Measurements from ENCODE around the gene PRICKLE2. TPM values are rescaled to one million over a fixed set of nuclear protein-coding genes. Genes with fewer than 3 reads are reported as not detected.

The PRICKLE2 gene
- polyA plus RNA-seq, 1 donor (not counting 4 experiments of a cell fraction or from before 2014, with no cell fraction given), result 7.8 TPM

DNA sequence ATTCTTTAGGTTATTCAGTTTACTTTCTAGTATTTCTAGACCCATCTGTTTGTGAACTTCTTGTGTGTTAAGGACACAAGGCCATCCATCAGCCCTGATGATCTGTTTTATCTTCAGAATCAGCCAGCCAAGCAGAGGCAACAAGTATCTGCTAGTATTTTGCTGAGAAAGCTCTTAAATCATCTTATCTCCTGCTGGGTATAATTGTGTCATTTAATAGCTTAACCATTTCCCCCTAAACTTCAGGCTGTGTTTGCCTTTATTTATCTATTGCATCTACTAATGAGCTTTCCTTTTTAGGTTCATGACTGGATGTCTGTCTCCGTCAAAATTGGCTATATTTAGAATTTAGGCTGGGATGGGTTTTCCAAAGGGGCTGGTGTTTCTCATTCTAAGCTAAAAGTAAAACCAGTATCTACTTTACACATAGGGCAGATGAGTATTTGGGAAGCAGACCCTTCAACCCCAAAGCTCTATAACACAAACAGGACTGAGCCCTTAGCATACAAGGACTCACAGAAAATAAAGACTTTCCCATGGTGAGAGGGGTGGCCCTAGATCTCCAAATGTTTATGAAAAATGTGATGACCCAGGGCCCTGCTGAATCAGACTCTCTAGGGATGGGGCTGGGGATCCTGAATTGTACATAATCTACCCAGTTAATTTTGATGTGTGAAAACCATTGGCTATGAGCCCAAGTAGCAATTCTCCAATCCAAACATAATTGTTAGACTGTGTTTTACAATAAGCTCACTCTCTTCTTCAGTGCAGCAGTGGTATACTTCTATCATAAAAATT lies 136.7 kb downstream of the PRICKLE2 start:
- TF ChIP-seq EZH2 (IDR thresholded peaks at IDR 0.05; ENCODE audit: low read length), result no peak
- TF ChIP-seq, protein P1, sequence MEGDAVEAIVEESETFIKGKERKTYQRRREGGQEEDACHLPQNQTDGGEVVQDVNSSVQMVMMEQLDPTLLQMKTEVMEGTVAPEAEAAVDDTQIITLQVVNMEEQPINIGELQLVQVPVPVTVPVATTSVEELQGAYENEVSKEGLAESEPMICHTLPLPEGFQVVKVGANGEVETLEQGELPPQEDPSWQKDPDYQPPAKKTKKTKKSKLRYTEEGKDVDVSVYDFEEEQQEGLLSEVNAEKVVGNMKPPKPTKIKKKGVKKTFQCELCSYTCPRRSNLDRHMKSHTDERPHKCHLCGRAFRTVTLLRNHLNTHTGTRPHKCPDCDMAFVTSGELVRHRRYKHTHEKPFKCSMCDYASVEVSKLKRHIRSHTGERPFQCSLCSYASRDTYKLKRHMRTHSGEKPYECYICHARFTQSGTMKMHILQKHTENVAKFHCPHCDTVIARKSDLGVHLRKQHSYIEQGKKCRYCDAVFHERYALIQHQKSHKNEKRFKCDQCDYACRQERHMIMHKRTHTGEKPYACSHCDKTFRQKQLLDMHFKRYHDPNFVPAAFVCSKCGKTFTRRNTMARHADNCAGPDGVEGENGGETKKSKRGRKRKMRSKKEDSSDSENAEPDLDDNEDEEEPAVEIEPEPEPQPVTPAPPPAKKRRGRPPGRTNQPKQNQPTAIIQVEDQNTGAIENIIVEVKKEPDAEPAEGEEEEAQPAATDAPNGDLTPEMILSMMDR (optimal IDR thresholded peaks at IDR 0.05 in 1 of 3, IDR thresholded peaks at IDR 0.05 in 1 of 3, conservative IDR thresholded peaks at IDR 0.05 in 1 of 3; ENCODE audit: extremely low read depth in 1 of 3, insufficient read depth in 2 of 3, low read length in 3 of 3), result no peak
- peak; percentile 17 for FAIRE-seq
- Histone ChIP-seq H3K9me1 (ENCODE audit: control insufficient read depth, extremely low read depth, insufficient read depth, low read length) (no peaks in the 10 kb centered on the region), H3K79me2 (ENCODE audit: control insufficient read depth, insufficient read depth, low read length) (no peaks in the 10 kb centered on the region), H3K4me3 (ENCODE audit: control insufficient read depth in 2 of 3, extremely low read depth in 1 of 3, insufficient read depth in 2 of 3, low read depth in 1 of 3, low read length in 3 of 3) (no peak overlapping the region), H3K4me1 (ENCODE audit: control insufficient read depth, extremely low read depth, insufficient read depth, low read length) (peaks cover 13% of the 10 kb centered on the region), H3K27ac (ENCODE audit: control insufficient read depth, insufficient read depth, low read length) (no peak overlapping the region), H3K9ac (ENCODE audit: control insufficient read depth, extremely low read depth, insufficient read depth, low read length) (no peak overlapping the region), H3K4me2 (ENCODE audit: control insufficient read depth, extremely low read depth, insufficient read depth, low read depth, low read length) (no peak overlapping the region), H3K36me3 (ENCODE audit: control insufficient read depth in 2 of 2, extremely low read depth in 1 of 2, insufficient read depth in 2 of 2, low read length in 2 of 2) (no peaks in the 10 kb centered on the region), H3K9me3 (ENCODE audit: control insufficient read depth, low read depth, low read length) (no peaks in the 10 kb centered on the region), H3K27me3 (ENCODE audit: control insufficient read depth, extremely low read depth, insufficient read depth, low read length) (no peaks in the 10 kb centered on the region), H2AFZ (ENCODE audit: control insufficient read depth, low read length) (no peak overlapping the region), H4K20me1 (ENCODE audit: control insufficient read depth, extremely low read depth, insufficient read depth, low read length) (no peaks in the 10 kb centered on the region)
- dilution Hi-C loops (cut with MboI; ENCODE audit: extremely low pct_ligation_motif_present, low sequenced_read_pairs), result no loop called here
- DNase-seq (ENCODE audit: low read depth, low spot score), result no peak

DNA sequence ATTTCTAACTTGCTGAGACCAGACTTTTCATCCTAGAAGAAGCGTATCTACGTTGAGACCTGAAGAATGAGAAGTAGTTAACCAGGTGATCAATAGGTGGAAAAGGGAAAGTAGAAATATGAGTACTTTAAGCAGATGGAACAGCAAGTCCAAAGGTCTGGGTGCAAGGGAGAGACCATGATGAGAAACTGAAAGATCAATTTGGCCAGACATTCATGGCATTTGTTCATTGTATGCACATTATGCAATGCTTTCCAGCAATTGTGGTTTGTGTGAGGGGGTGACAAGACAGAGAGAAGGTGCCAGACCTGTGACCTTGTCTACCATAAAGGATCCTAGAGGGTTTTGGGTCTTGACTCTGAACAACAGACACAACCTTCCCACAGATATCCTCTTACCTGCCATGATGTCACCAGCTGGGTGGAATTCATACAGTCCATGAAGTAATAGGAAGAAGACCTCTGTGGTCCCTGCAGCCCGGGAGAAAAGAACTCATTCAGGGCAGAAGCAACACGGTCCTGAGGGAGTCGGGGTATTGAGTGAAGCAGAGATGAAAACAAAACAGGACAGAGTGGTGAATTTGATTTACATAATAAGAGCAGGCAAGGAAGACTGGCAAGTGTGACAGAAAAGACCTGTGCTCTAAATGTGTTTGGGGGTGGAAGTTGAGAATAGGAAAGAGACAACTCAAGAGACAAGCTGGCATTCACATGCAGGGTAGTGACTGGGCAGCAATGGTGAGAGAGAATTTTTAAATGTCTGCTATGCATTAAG lies 138.6 kb downstream of the PRICKLE2 start:
- Histone ChIP-seq H3K79me2 (ENCODE audit: control insufficient read depth, insufficient read depth, low read length) (no peaks in the 10 kb centered on the region), H4K20me1 (ENCODE audit: control insufficient read depth, extremely low read depth, insufficient read depth, low read length) (no peaks in the 10 kb centered on the region), H3K9me3 (ENCODE audit: control insufficient read depth, low read depth, low read length) (no peaks in the 10 kb centered on the region), H3K27me3 (ENCODE audit: control insufficient read depth, extremely low read depth, insufficient read depth, low read length) (no peaks in the 10 kb centered on the region), H3K4me2 (ENCODE audit: control insufficient read depth, extremely low read depth, insufficient read depth, low read depth, low read length) (no peak overlapping the region), H3K4me1 (ENCODE audit: control insufficient read depth, extremely low read depth, insufficient read depth, low read length) (peaks cover 13% of the 10 kb centered on the region), H3K9ac (ENCODE audit: control insufficient read depth, extremely low read depth, insufficient read depth, low read length) (no peak overlapping the region), H3K9me1 (ENCODE audit: control insufficient read depth, extremely low read depth, insufficient read depth, low read length) (no peaks in the 10 kb centered on the region), H3K36me3 (ENCODE audit: control insufficient read depth in 2 of 2, extremely low read depth in 1 of 2, insufficient read depth in 2 of 2, low read length in 2 of 2) (no peaks in the 10 kb centered on the region), H2AFZ (ENCODE audit: control insufficient read depth, low read length) (no peak overlapping the region), H3K4me3 (ENCODE audit: control insufficient read depth in 2 of 3, extremely low read depth in 1 of 3, insufficient read depth in 2 of 3, low read depth in 1 of 3, low read length in 3 of 3) (no peak overlapping the region), H3K27ac (ENCODE audit: control insufficient read depth, insufficient read depth, low read length) (no peak overlapping the region)
- DNase-seq (ENCODE audit: low read depth, low spot score) (no peak), FAIRE-seq (no peak)
- TF ChIP-seq, protein P1 (optimal IDR thresholded peaks at IDR 0.05 in 1 of 3, IDR thresholded peaks at IDR 0.05 in 1 of 3, conservative IDR thresholded peaks at IDR 0.05 in 1 of 3; ENCODE audit: extremely low read depth in 1 of 3, insufficient read depth in 2 of 3, low read length in 3 of 3), result no peak
- TF ChIP-seq EZH2 (IDR thresholded peaks at IDR 0.05; ENCODE audit: low read length), result no peak
- dilution Hi-C loops (cut with MboI; ENCODE audit: extremely low pct_ligation_motif_present, low sequenced_read_pairs), result no loop called here
